Activated T-cell treated with anti-CD3 and anti-CD28 coated beads, Interleukin-2, amount 50 U/mL, for 4 hours (primary cell): ENCODE results near the gene MFSD12. TPM values are rescaled to one million over a fixed set of nuclear protein-coding genes. Genes with fewer than 3 reads are reported as not detected.

Experiments
- ATAC-seq, 2 donors: fragments of 200-7000 bp; cut with Tn5 transposase; one replicate each; pipeline ENCODE4 v1.10.0; 2021
- DNase-seq: peaks from one replicate; pipeline ENCODE4 v3.0.0-alpha.2; 2020
- H3K27me3 Mint-ChIP-seq: one replicate; pipeline ENCODE4 v1.8.0; 2021; ENCODE audit warnings: low read depth, mixed read lengths
- H3K36me3 Mint-ChIP-seq: one replicate; pipeline ENCODE4 v1.8.0; 2022; ENCODE audit warnings: mixed read lengths; ENCODE audit not compliant: insufficient read depth
- H3K4me1 Mint-ChIP-seq: one replicate; pipeline ENCODE4 v1.8.0; 2021; ENCODE audit warnings: low read depth, mixed read lengths
- H3K4me3 Mint-ChIP-seq: one replicate; pipeline ENCODE4 v1.8.0; 2021; ENCODE audit warnings: mild to moderate bottlenecking, moderate library complexity, mixed read lengths
- H3K9me3 Mint-ChIP-seq: one replicate; pipeline ENCODE4 v1.8.0; 2021; ENCODE audit warnings: mixed read lengths
- total RNA-seq, 3 donors: library from RNA; stranded (reverse); gene quantifications; one replicate each; pipeline ENCODE4 v1.2.1, GENCODE V29; 2021

MFSD12 gene
- total RNA-seq, 3 donors from 2014 or later: 94.6 to 148 (median 128) TPM

GRCh38 chr19:3496392-3497273, 60.8 kb downstream of the MFSD12 start:
- no peak for DNase-seq
- H3K4me3 Mint-ChIP-seq: no peak overlapping the region
- H3K36me3 Mint-ChIP-seq: peaks cover 25% of the 10 kb centered on the region
- peaks cover 27% of the 10 kb centered on the region for H3K4me1 Mint-ChIP-seq
- no peaks in the 10 kb centered on the region for H3K9me3 Mint-ChIP-seq
- no peaks in the 10 kb centered on the region for H3K27me3 Mint-ChIP-seq
- no peak for ATAC-seq

GRCh38 chr19:3494559-3494958, 62.8 kb downstream of the MFSD12 start:
- ATAC-seq: peak; percentile 78 to 86
- H3K27me3 Mint-ChIP-seq: no peaks in the 10 kb centered on the region
- peaks cover 25% of the 10 kb centered on the region for H3K36me3 Mint-ChIP-seq
- peak overlapping the region; percentile 11 for H3K4me3 Mint-ChIP-seq
- DNase-seq: peak; percentile 61
- H3K4me1 Mint-ChIP-seq: peaks cover 20% of the 10 kb centered on the region
- no peaks in the 10 kb centered on the region for H3K9me3 Mint-ChIP-seq

Other genes starting within 250 kb of the MFSD12 start
- gene NFIC, start 191.0 kb downstream of the MFSD12 start, total RNA-seq: 10 to 100 TPM; 26.0 to 33.6 (median 30.3) TPM
- gene SMIM24, start 77.1 kb downstream of the MFSD12 start, total RNA-seq: not detected
- gene SMIM44, start 74.1 kb downstream of the MFSD12 start, total RNA-seq: not detected
- 10 to 100 TPM; 39.2 to 49.9 (median 42.9) TPM for gene DOHH, start 56.9 kb downstream of the MFSD12 start, total RNA-seq
- 10 to 100 TPM; 30.4 to 38.1 (median 33.2) TPM for gene FZR1, start 51.3 kb downstream of the MFSD12 start, total RNA-seq
- gene TEKTIP1, start 18.4 kb downstream of the MFSD12 start, total RNA-seq: 1 to 10 TPM in 2 of 3 donors, not detected in 1; 1.0 to 1.1 TPM
- 10 to 100 TPM; 56.3 to 60.9 (median 59.3) TPM for gene HMG20B, start 15.4 kb upstream of the MFSD12 start, total RNA-seq
- gene GIPC3, start 27.9 kb upstream of the MFSD12 start, total RNA-seq: under 1 TPM; 0.23 to 0.40 (median 0.27) TPM
- gene TBXA2R, start 49.3 kb upstream of the MFSD12 start, total RNA-seq: under 1 TPM; 0.49 to 0.76 (median 0.66) TPM
- gene CACTIN, start 69.2 kb upstream of the MFSD12 start, total RNA-seq: 10 to 100 TPM; 51.5 to 53.8 (median 52.6) TPM
- gene PIP5K1C, start 142.9 kb upstream of the MFSD12 start, total RNA-seq: 10 to 100 TPM; 12.1 to 20.9 (median 16.7) TPM
- 1 to 10 TPM in 1 of 3 donors, under 1 TPM in 2; 0.61 to 1.1 (median 0.66) TPM for gene TJP3, start 150.8 kb upstream of the MFSD12 start, total RNA-seq
- 10 to 100 TPM; 44.6 to 48.5 (median 45.4) TPM for gene APBA3, start 204.1 kb upstream of the MFSD12 start, total RNA-seq
- 100 to 1,000 TPM in 2 of 3 donors, 10 to 100 TPM in 1; 95.8 to 132 (median 125) TPM for gene MRPL54, start 205.1 kb upstream of the MFSD12 start, total RNA-seq
- gene RAX2, start 214.6 kb upstream of the MFSD12 start, total RNA-seq: not detected
- gene MATK, start 228.8 kb upstream of the MFSD12 start, total RNA-seq: 10 to 100 TPM; 43.1 to 87.6 (median 82.9) TPM